Memory B cell (primary cell): ENCODE results near the gene ANKRD9.

ENCODE experiments used
- ATAC-seq: fragments of 150-1000 bp; cut with Tn5 transposase; 2 replicates; pipeline ENCODE4 v1.10.0; 2021; ENCODE audit warnings: low read depth, mild to moderate bottlenecking, moderate library complexity
- DNase-seq, 2 donors: peaks; one replicate each; pipeline ENCODE4 v3.0.0; 2022; ENCODE audit warnings: low spot score in 2 of 2
- H3K27ac Mint-ChIP-seq: one replicate; pipeline ENCODE4 v1.8.0; 2022; ENCODE audit warnings: mild to moderate bottlenecking, moderate library complexity, mixed read lengths
- H3K27me3 Mint-ChIP-seq: one replicate; pipeline ENCODE4 v1.8.0; 2022; ENCODE audit warnings: mixed read lengths
- H3K36me3 Mint-ChIP-seq: one replicate; pipeline ENCODE4 v1.8.0; 2022; ENCODE audit warnings: mild to moderate bottlenecking, mixed read lengths
- H3K4me1 Mint-ChIP-seq: one replicate; pipeline ENCODE4 v1.8.0; 2022; ENCODE audit warnings: mixed read lengths
- H3K4me3 Mint-ChIP-seq: one replicate; pipeline ENCODE4 v1.8.0; 2022; ENCODE audit warnings: mild to moderate bottlenecking, moderate library complexity, mixed read lengths
- H3K9me3 Mint-ChIP-seq: one replicate; pipeline ENCODE4 v1.8.0; 2022; ENCODE audit warnings: mixed read lengths

ANKRD9 gene

DNA sequence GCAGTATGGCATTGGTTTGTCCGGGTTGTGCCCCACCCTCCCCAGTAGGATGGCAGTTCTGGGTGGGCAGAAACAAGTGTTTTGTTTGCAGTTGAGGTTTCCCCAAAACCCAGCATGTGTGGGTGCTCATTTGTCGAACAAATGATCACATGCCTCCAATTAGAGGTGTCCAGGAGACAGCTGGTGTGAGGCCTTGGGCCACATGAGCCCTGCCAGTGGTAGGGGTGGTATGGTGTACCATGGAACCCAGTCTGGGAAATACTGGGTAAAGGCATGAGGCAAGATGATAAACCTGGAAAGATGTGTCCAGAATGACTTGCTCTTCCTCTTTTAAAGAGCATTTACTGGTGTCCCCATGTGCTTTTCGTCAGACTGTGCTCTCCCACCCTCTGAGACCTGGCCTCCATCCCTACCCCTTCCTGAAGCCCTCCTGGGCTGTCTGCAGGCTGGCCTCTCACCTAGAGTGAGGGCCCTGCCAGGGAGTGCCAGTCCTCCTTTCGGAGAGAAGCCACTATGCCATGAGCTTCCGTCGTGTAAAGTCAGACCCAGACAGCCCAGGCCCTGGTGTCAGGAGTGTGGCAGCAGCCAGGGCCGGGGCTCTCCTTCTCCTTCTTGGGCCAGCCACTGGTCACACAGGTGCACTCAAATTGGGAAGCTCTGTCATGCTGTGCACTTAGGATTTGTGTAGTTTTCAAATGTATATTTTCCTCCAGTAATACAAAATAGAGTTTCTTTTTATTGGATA is 17.6 kb downstream of the ANKRD9 start:
- Mint-ChIP-seq H3K27ac (no peak overlapping the region), H3K4me3 (no peak overlapping the region), H3K36me3 (no peaks in the 10 kb centered on the region), H3K27me3 (no peaks in the 10 kb centered on the region), H3K9me3 (no peaks in the 10 kb centered on the region), H3K4me1 (no peaks in the 10 kb centered on the region)
- ATAC-seq, result no peak
- no peak for DNase-seq

- no peak for DNase-seq
- no peak overlapping the region for H3K4me3 Mint-ChIP-seq
- peaks cover under 1% of the 10 kb centered on the region for H3K36me3 Mint-ChIP-seq
- H3K27ac Mint-ChIP-seq, result no peak overlapping the region
- no peaks in the 10 kb centered on the region for H3K9me3 Mint-ChIP-seq
- no peaks in the 10 kb centered on the region for H3K27me3 Mint-ChIP-seq
- H3K4me1 Mint-ChIP-seq, result no peaks in the 10 kb centered on the region
- ATAC-seq, result no peak
These were observed 18.2 kb downstream of the ANKRD9 start for GRCh38 chr14:102491366-102491765.

DNA sequence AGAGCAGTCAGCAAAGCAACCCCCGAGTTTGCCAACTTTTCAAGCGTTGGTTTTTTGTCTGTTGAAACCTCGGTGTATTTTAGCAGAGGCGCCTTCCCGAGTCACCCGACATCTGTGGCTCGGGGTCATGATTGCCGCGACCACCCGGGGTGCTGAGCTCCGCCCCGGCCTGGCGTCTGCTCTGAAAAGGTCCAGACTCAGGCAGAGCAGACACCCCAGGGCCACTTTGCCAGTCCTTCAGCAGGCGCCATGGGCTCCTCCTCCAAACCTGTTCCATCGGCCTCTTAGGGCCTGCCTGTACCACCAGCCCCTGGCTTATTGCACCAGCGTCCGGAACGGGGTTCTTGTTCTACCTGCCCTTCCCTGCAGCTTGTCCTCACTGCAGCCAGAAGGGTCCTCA is 19.1 kb downstream of the ANKRD9 start:
- ATAC-seq (no peak), DNase-seq (no peak)
- Mint-ChIP-seq H3K4me1 (no peaks in the 10 kb centered on the region), H3K9me3 (no peaks in the 10 kb centered on the region), H3K36me3 (peaks cover 5% of the 10 kb centered on the region), H3K4me3 (no peak overlapping the region), H3K27me3 (no peaks in the 10 kb centered on the region), H3K27ac (no peak overlapping the region)

DNA sequence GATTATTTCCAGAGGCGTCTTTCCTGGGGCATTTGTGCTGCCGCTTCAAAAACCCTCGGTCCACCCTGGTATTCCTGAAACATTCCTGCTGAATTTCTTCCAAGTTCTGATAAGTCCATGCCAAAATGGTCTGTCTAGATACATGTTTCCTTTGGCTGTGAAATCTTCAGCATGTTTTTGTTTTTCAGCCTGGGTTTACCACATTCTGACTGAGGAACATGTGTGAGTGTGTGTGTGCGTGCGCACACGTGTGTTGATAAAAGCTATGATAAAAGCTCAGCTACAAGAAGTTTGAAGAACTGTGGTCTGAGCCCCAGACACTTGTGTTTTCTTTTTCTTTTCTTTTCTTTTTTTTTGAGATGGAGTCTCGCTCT is 22.4 kb downstream of the ANKRD9 start:
- peaks cover 14% of the 10 kb centered on the region for H3K36me3 Mint-ChIP-seq
- H3K4me1 Mint-ChIP-seq, result no peaks in the 10 kb centered on the region
- ATAC-seq (no peak), DNase-seq (no peak)
- no peak overlapping the region for H3K4me3 Mint-ChIP-seq
- no peaks in the 10 kb centered on the region for H3K27me3 Mint-ChIP-seq
- no peak overlapping the region for H3K27ac Mint-ChIP-seq
- H3K9me3 Mint-ChIP-seq, result peaks cover 8% of the 10 kb centered on the region

DNA sequence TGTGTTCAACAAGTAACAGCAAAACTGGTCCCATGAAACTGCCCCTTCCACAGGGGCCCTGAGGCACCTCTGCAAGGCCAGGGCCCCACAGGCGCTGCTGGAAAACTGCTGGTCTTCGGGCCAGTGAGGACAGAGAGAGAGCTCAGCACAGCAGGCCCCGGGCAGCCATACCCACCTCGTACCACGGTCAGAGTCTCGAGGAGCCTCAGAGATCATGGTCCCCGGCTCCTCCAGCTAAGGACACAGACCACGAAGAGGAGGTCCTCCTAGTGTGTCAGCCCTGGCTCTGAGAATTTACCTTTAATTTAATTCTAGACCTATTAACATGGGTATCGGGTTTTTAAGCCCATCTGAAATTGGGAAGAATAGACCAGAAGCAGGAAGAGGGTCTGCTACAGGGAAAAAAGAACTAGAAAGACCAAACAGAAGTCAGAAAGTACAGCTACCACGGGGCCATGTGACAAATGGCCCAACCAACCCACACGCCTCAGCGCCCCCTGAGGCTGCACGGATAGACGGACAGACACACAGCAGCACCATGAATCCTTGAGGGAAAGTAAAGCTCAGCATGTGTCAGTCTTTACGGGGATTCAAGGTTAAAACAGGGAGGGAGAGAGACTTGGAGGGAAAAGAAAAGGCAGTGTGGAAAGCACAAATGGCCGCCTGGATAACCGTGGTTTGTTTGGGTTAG is 22.9 kb downstream of the ANKRD9 start:
- H3K27ac Mint-ChIP-seq, result no peak overlapping the region
- no peaks in the 10 kb centered on the region for H3K27me3 Mint-ChIP-seq
- DNase-seq, result no peak
- ATAC-seq, result no peak
- H3K36me3 Mint-ChIP-seq, result peaks cover 14% of the 10 kb centered on the region
- H3K9me3 Mint-ChIP-seq, result peaks cover 8% of the 10 kb centered on the region
- H3K4me3 Mint-ChIP-seq, result no peak overlapping the region
- H3K4me1 Mint-ChIP-seq, result no peaks in the 10 kb centered on the region

GRCh38 chr14:102485693-102486512 is 23.7 kb downstream of the ANKRD9 start:
- H3K27ac Mint-ChIP-seq, result no peak overlapping the region
- DNase-seq, result no peak
- H3K27me3 Mint-ChIP-seq, result no peaks in the 10 kb centered on the region
- H3K36me3 Mint-ChIP-seq, result peaks cover 14% of the 10 kb centered on the region
- no peak overlapping the region for H3K4me3 Mint-ChIP-seq
- no peaks in the 10 kb centered on the region for H3K4me1 Mint-ChIP-seq
- ATAC-seq, result no peak
- peaks cover 8% of the 10 kb centered on the region for H3K9me3 Mint-ChIP-seq

- Mint-ChIP-seq H3K36me3 (peaks cover 14% of the 10 kb centered on the region), H3K4me1 (peaks cover 4% of the 10 kb centered on the region), H3K4me3 (no peak overlapping the region), H3K27me3 (no peaks in the 10 kb centered on the region), H3K27ac (no peak overlapping the region), H3K9me3 (peaks cover 8% of the 10 kb centered on the region)
- ATAC-seq (no peak), DNase-seq (no peak)
These were observed 25.3 kb downstream of the ANKRD9 start for GRCh38 chr14:102484316-102484715.

- ATAC-seq, result no peak
These were observed 27.8 kb downstream of the ANKRD9 start for GRCh38 chr14:102481791-102482238.

GRCh38 chr14:102481371-102481770 is 28.2 kb downstream of the ANKRD9 start:
- no peak for ATAC-seq
- Mint-ChIP-seq H3K36me3 (peaks cover 15% of the 10 kb centered on the region), H3K4me3 (no peak overlapping the region), H3K4me1 (peaks cover 4% of the 10 kb centered on the region), H3K27me3 (no peaks in the 10 kb centered on the region), H3K9me3 (peaks cover 8% of the 10 kb centered on the region), H3K27ac (no peak overlapping the region)
- DNase-seq, result no peak

More at GRCh38 chr14:102481791-102482238, 27.8 kb downstream of the ANKRD9 start:
- Mint-ChIP-seq H3K4me3 (no peak overlapping the region), H3K36me3 (peaks cover 14% of the 10 kb centered on the region), H3K9me3 (peaks cover 8% of the 10 kb centered on the region), H3K4me1 (peaks cover 4% of the 10 kb centered on the region), H3K27me3 (no peaks in the 10 kb centered on the region), H3K27ac (no peak overlapping the region)
- no peak for DNase-seq

GRCh38 chr14:102479777-102480176 is 29.8 kb downstream of the ANKRD9 start:
- peaks cover 4% of the 10 kb centered on the region for H3K4me1 Mint-ChIP-seq
- H3K9me3 Mint-ChIP-seq, result peaks cover 8% of the 10 kb centered on the region
- ATAC-seq, result no peak
- H3K36me3 Mint-ChIP-seq, result peaks cover 12% of the 10 kb centered on the region
- H3K4me3 Mint-ChIP-seq, result no peak overlapping the region
- H3K27me3 Mint-ChIP-seq, result no peaks in the 10 kb centered on the region
- no peak for DNase-seq
- H3K27ac Mint-ChIP-seq, result no peak overlapping the region

DNA sequence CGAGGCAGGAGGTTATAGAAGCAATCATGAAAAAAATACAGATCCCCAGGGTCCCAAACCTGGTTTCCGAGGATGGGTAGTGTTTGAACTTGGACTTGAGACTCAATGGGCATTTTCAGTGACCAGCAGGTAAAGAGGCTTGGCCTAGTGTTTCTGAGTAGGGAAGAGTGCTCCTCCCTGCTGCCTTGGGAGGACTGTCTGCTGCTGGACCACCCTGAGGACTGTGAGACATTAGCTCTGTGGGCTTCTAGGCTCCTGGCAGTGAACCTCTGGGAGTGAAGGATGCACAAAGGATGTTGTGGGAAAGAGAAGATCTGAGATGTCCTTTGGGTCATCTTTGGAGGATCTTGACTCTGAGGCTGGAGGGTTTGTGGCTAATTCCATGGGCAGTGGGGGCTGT is 30.5 kb downstream of the ANKRD9 start:
- DNase-seq, result no peak
- peaks cover 4% of the 10 kb centered on the region for H3K4me1 Mint-ChIP-seq
- H3K36me3 Mint-ChIP-seq, result peaks cover 11% of the 10 kb centered on the region
- no peak overlapping the region for H3K27ac Mint-ChIP-seq
- no peak for ATAC-seq
- no peak overlapping the region for H3K4me3 Mint-ChIP-seq
- H3K27me3 Mint-ChIP-seq, result no peaks in the 10 kb centered on the region
- H3K9me3 Mint-ChIP-seq, result peaks cover 8% of the 10 kb centered on the region

GRCh38 chr14:102474934-102475333 is 34.6 kb downstream of the ANKRD9 start:
- Mint-ChIP-seq H3K27ac (no peak overlapping the region), H3K4me1 (peaks cover 4% of the 10 kb centered on the region), H3K4me3 (no peak overlapping the region), H3K9me3 (no peaks in the 10 kb centered on the region), H3K27me3 (no peaks in the 10 kb centered on the region), H3K36me3 (peaks cover 6% of the 10 kb centered on the region)
- no peak for DNase-seq
- ATAC-seq, result no peak

DNA sequence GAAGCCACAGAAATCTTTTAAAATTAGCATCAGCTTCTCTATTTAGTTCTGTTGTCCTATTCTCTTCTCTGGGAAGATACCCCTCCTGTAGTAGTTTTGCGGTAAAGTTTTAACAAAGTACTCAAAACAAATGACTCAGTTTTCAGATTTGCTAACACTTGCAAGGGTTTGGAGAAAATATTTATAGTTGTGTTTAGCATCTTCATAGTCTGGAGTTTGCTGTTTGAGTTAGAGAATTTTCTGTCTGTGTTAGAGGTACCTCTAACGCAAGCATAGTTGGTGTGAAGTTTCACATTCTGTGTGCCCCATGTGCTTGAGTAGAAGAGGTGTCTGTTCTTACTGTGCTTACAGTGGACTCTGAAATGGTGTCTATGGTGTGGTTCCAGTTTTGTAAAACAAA is 36.0 kb downstream of the ANKRD9 start:
- Mint-ChIP-seq H3K4me1 (no peaks in the 10 kb centered on the region), H3K27ac (no peak overlapping the region), H3K4me3 (no peak overlapping the region), H3K36me3 (peaks cover 12% of the 10 kb centered on the region), H3K9me3 (no peaks in the 10 kb centered on the region), H3K27me3 (no peaks in the 10 kb centered on the region)
- DNase-seq (no peak), ATAC-seq (no peak)

- Mint-ChIP-seq H3K36me3 (peaks cover 14% of the 10 kb centered on the region), H3K27ac (no peak overlapping the region), H3K4me1 (no peaks in the 10 kb centered on the region), H3K4me3 (no peak overlapping the region), H3K9me3 (no peaks in the 10 kb centered on the region), H3K27me3 (no peaks in the 10 kb centered on the region)
- DNase-seq (no peak), ATAC-seq (no peak)
These were observed 36.8 kb downstream of the ANKRD9 start for GRCh38 chr14:102472791-102473150.
